AG09319 (cell line): ENCODE data around the gene NEDD4L.

Source experiments
- DNase-seq: peaks from one replicate; pipeline ENCODE4 v3.0.0-alpha.2; 2010; ENCODE audit warnings: low read depth; ENCODE audit errors: extremely low read depth
- CTCF ChIP-seq: IDR thresholded peaks from 2 replicates; pipeline ENCODE4 v1.5.1; 2011; ENCODE audit warnings: low read depth, mild to moderate bottlenecking, inconsistent platforms, low read length, moderate library complexity

Gene NEDD4L

DNA sequence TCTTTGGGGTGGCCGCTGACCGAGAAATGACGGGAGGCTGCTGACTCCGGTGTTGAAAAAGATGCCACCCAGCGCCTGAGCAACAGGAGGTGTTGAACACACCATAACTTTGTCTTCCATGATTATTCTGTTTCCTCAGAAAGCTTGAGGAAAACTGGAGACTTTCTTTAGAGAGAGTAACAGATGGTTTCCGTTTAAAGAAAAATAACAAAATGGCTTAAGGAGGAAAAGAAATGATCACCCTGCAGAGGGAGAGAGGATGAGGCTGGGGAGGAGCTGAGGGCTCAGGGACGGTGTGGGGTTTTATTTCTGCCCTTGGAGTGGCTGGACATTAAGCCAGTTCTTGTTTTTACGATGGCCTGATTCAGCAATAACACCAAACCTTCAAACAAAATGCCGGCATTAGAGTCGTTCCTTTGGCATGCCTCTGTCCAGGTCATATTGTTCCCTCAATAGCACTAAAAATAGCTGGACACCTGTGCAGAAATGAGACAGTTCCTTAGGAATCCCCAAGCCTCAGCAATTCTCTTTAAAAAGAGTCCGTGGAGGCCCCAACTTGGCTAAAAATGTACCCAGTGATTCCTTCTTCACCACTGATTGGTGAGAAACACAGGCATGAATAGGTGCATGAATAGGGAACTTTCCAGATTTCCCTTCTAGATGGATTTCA, 402.5 kb downstream of the NEDD4L start:
- no peak for TF ChIP-seq CTCF
- no peak for DNase-seq

DNA sequence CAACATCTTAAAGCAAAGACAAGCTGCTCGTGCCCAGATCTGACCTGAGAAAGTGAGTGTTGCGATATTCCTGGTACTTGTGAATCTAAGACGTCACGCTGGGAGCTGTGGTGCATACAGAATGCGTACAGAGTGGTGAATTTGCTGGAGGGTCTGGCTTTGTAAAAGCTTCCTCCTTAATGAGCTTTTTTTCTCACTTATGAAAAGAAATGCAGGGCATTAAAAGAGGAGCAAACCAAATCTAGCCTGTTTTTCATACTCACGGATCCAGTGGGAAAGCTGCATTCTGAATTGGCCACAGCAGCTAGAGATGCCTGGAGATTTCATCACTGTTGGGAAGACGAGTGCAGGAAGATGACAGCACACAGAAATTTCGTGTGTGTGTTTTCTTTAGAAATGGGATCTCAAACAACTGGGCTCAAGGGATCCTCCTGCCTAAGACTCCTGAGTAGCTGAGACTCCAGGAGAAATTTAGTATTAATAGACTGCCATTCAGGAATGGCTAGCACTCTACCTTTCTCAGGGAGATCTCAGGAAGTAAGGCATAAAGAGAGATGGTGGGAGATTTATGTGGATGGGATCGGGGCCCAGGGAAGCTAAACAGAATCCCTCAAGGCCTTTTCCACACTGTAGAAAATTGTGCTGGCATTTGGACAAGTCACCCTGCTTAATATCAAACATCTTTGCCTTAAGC, 403.5 kb downstream of the NEDD4L start:
- DNase-seq: no peak
- TF ChIP-seq CTCF: no peak

DNA sequence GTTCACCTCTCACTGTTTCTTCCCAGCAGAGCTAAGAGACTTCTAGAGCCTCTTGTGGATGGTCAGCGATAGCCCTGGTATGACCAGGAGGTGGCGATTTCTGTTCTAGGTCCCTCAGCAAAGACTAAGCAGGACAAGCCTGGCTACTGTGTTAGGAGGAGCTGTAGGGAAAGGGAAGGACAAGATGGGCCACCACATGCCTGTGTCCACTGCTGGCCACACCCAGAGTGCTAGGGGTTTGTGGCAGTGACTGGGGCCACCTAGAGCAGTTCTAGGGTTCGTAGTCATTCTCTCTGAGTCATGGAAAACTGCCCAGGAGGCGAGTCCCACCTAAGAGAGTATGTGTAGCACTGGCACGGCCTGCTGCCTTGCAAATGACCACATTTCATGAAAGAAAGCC, 405.4 kb downstream of the NEDD4L start:
- no peak for TF ChIP-seq CTCF
- no peak for DNase-seq
